Upper lobe of left lung (tissue), 6 donors: ENCODE results near the gene TOMM6. TPM values are rescaled to one million over a fixed set of nuclear protein-coding genes. Genes with fewer than 3 reads are reported as not detected.

Experiments
- ATAC-seq, 2 donors: fragments of 200-7000 bp; cut with Tn5 transposase; one replicate each; pipeline ENCODE4 v1.9.1; 2022; ENCODE audit warnings: mild to moderate bottlenecking in 2 of 2, moderate library complexity in 2 of 2; ENCODE audit not compliant: low FRiP score in 2 of 2
- DNase-seq, 2 donors: peaks; one replicate each; pipeline ENCODE4 v3.0.0-alpha.2; 2019 to 2020
- H3K27ac ChIP-seq, 4 donors: fragments of 200-600 bp; sonication (generic); one replicate each; pipeline ENCODE4 v1.5.1; 2016 to 2019
- H3K27me3 ChIP-seq, 4 donors: fragments of 200-600 bp; sonication (generic); one replicate each; pipeline ENCODE4 v1.5.1; 2017 to 2019
- H3K36me3 ChIP-seq, 4 donors: fragments of 200-600 bp; sonication (generic); one replicate each; pipeline ENCODE4 v1.5.1; 2016 to 2019
- H3K4me1 ChIP-seq, 4 donors: fragments of 200-600 bp; sonication (generic); one replicate each; pipeline ENCODE4 v1.5.1; 2018 to 2019
- H3K4me3 ChIP-seq, 4 donors: fragments of 200-600 bp; sonication (generic); one replicate each; pipeline ENCODE4 v1.5.1; 2017 to 2019; ENCODE audit warnings: mild to moderate bottlenecking in 2 of 4, moderate library complexity in 1 of 4
- H3K9me3 ChIP-seq, 4 donors: fragments of 200-600 bp; sonication (generic); one replicate each; pipeline ENCODE4 v1.5.1; 2018 to 2019
- EP300 ChIP-seq, 4 donors: sonication (generic); formaldehyde crosslinking; IDR thresholded peaks; one replicate each; pipeline ENCODE4 v1.5.1; 2017; ENCODE audit warnings: antibody characterized with exemption in 4 of 4, control low read depth in 2 of 4
- POLR2A ChIP-seq, 4 donors: fragments of 450-650 bp; IDR thresholded peaks; one replicate each; pipeline ENCODE4 v1.5.1; 2016 to 2017; ENCODE audit warnings: antibody characterized with exemption in 4 of 4, mild to moderate bottlenecking in 2 of 4
- POLR2AphosphoS5 ChIP-seq, 2 donors: sonication (generic); formaldehyde crosslinking; IDR thresholded peaks; one replicate each; pipeline ENCODE4 v1.5.1; 2017; ENCODE audit warnings: antibody characterized with exemption in 2 of 2
- WGBS, 2 donors: methylation state at CpG; one replicate each; pipeline ENCODE4 v1.1.5; 2017 to 2018; 5-methylcytosine and 5-hydroxymethylcytosine counted together
- total RNA-seq, 6 donors: library from RNA; depleted of rRNA in 4 of 6; stranded (reverse); fragments of >200 nt in 4 of 6; gene quantifications; one replicate each; pipeline versions ENCODE4 v1.1.0 to v1.2.1, GENCODE V29; 2016 to 2021
- TF ChIP-seq, protein P1 (sequence below), 6 experiments: fragments of 450-650 bp in 4 of 6; fragments of 200-600 bp in 2 of 6; sonication (generic) in 2 of 6; IDR thresholded peaks; one replicate each; pipeline ENCODE4 v1.5.1; 2016 to 2019; ENCODE audit warnings: antibody characterized with exemption in 6 of 6
- donor health status: DM: no; HTN: no; CAD: no; lungs with moderate emphysema.
- donor health status: DM: no; HTN: yes; CAD: no; lungs with severe emphysema.

TOMM6 gene
- 100 to 1,000 TPM in 3 of 6 donors, 10 to 100 TPM in 2, 1 to 10 TPM in 1; 7.3 to 169 (median 96.9) TPM for total RNA-seq

DNA sequence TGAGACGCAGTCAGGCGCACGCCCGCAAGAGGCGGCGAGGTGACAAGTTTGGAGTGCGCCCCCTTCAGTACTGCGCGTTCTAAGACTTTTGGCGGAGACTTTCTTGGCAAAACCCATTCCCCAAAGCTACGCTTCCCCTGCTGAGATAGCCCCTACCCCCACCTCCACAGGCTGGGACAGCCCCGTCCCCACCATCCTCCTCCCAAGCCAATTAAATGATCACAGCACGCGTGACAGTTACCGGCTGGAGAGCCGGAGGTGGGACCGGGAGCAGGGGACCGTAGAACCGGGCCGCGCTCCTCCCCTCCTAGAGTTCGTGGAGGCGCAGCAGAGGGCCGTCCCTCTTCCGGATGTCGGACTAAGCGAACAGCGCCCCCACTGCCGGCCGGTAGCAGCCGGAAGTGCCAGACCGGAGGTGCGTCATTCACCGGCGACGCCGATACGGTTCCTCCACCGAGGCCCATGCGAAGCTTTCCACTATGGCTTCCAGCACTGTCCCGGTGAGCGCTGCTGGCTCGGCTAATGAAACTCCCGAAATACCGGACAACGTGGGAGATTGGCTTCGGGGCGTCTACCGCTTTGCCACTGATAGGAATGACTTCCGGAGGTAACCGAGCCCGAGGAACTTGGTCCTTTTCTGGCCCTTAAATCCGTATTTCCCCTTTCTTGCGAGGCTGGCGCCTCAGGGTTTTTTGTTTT, at the start of gene TOMM6:
TSS of gene TOMM6 (plus strand) at position 476 of the 699 bp plus-strand sequence. CDS start at position 480, 4 bp downstream.
- Histone ChIP-seq H3K9me3 (no peaks in the 10 kb centered on the region), H3K4me1 (peaks cover 41 to 64% (median 45%) of the 10 kb centered on the region in 4 donors), H3K4me3 (peak within 1 kb of the TSS; percentile 64 to 84 (median 80)), H3K27ac (peak within 1 kb of the TSS; percentile 86 to 97 (median 94)), H3K27me3 (no peaks in the 10 kb centered on the region), H3K36me3 (peaks cover 5 to 38% (median 17%) of the 10 kb centered on the region in 4 donors)
- WGBS, 2 donors: 0% methylated on average over 30 to 38 of the region's 55 CpGs
- TF ChIP-seq EP300 (IDR thresholded peaks at IDR 0.05) (peak in 1 of 4 donors; percentile 40), POLR2A (IDR thresholded peaks at IDR 0.05) (peak in 2 of 4 donors; percentile 84 to 94), POLR2AphosphoS5 (IDR thresholded peaks at IDR 0.05) (peak; percentile 96 to 97)
- TF ChIP-seq, protein P1, sequence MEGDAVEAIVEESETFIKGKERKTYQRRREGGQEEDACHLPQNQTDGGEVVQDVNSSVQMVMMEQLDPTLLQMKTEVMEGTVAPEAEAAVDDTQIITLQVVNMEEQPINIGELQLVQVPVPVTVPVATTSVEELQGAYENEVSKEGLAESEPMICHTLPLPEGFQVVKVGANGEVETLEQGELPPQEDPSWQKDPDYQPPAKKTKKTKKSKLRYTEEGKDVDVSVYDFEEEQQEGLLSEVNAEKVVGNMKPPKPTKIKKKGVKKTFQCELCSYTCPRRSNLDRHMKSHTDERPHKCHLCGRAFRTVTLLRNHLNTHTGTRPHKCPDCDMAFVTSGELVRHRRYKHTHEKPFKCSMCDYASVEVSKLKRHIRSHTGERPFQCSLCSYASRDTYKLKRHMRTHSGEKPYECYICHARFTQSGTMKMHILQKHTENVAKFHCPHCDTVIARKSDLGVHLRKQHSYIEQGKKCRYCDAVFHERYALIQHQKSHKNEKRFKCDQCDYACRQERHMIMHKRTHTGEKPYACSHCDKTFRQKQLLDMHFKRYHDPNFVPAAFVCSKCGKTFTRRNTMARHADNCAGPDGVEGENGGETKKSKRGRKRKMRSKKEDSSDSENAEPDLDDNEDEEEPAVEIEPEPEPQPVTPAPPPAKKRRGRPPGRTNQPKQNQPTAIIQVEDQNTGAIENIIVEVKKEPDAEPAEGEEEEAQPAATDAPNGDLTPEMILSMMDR (IDR thresholded peaks at IDR 0.05): peak; percentile 87 to 99 (median 98)
- ATAC-seq: peak; percentile 95 to 96
- peak; percentile 96 to 97 for DNase-seq

DNA sequence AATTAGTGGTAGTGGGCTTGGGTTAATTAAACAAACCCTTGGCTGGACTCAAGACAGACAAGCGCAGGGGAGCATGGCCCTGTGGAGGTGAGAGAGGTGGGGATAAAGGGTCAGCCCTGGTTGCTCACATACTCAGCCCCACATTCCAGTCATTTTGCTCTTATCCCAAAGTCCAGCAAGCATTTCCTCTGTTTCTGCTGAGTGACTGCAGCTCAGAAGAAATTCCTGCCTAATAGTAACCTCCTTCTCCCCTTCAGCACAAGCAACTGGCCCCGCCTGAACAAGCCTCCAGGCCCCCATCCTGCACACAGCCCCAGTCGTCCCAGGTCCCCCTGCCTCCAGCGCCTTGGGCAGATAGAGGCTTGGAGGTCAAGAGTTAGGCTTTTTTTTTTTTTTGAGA, 48.5 kb upstream of the TOMM6 start:
- TF ChIP-seq POLR2A (IDR thresholded peaks at IDR 0.05) (no peak), EP300 (IDR thresholded peaks at IDR 0.05) (no peak), POLR2AphosphoS5 (IDR thresholded peaks at IDR 0.05) (no peak)
- TF ChIP-seq, protein P1 (IDR thresholded peaks at IDR 0.05): no peak
- peaks cover 6 to 19% (median 14%) of the 10 kb centered on the region in 4 donors for H3K4me1 ChIP-seq
- ATAC-seq (no peak), DNase-seq (no peak)
- 87 to 94% methylated on average over 4 of the region's 4 CpGs for WGBS, 2 donors
- H3K4me3 ChIP-seq: no peak overlapping the region
- no peaks in the 10 kb centered on the region for H3K9me3 ChIP-seq
- no peaks in the 10 kb centered on the region for H3K36me3 ChIP-seq
- no peaks in the 10 kb centered on the region for H3K27me3 ChIP-seq
- H3K27ac ChIP-seq: no peak overlapping the region

DNA sequence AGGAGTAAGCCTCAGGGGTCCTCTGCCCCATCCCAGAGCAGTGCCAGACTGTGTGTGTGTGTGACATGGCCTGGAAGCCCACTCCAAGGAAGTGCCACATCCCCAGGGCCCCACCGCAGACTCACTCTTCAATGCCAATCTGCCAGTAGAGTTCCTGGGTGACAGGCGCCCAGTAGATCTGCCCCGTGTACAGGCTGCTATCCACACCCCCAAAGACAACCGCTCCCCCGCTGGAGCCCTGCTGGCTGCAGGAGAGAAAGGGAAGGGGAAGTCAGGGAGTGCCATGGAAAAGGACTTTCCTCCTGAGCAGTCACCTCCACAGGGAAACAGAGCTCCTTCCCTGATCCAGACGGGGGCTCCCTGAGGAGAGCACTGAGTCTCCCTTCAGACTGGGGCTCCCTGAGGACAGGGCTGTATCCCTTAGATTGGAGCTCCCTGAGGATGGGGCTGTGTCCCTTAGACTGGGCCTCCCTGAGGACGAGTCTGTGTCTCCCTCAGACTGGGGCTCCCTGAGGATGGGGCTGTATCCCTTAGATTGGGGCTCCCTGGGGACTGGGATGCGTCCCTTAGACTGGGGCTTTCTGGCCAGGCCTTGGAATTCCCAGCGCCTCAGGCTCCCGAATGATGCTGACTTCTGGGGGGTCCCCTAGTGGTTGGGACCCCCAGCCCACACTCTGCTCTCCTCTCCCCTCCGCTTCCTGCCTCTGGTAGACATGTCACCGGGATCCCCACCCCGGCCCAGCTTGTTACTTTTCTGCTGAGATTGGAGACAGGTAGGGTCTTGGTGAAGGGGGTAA, 46.9 kb upstream of the TOMM6 start:
- no peaks in the 10 kb centered on the region for H3K27me3 ChIP-seq
- TF ChIP-seq POLR2AphosphoS5 (IDR thresholded peaks at IDR 0.05) (no peak), POLR2A (IDR thresholded peaks at IDR 0.05) (no peak), EP300 (IDR thresholded peaks at IDR 0.05) (no peak)
- TF ChIP-seq, protein P1 (IDR thresholded peaks at IDR 0.05): no peak
- ATAC-seq: no peak
- peak overlapping the region in 1 of 4 donors; percentile 49 for H3K27ac ChIP-seq
- 91 to 92% methylated on average over 9 to 12 of the region's 13 CpGs for WGBS, 2 donors
- no peak for DNase-seq
- peaks cover 6 to 25% (median 14%) of the 10 kb centered on the region in 4 donors for H3K4me1 ChIP-seq
- H3K4me3 ChIP-seq: no peak overlapping the region
- H3K9me3 ChIP-seq: no peaks in the 10 kb centered on the region
- no peaks in the 10 kb centered on the region for H3K36me3 ChIP-seq

DNA sequence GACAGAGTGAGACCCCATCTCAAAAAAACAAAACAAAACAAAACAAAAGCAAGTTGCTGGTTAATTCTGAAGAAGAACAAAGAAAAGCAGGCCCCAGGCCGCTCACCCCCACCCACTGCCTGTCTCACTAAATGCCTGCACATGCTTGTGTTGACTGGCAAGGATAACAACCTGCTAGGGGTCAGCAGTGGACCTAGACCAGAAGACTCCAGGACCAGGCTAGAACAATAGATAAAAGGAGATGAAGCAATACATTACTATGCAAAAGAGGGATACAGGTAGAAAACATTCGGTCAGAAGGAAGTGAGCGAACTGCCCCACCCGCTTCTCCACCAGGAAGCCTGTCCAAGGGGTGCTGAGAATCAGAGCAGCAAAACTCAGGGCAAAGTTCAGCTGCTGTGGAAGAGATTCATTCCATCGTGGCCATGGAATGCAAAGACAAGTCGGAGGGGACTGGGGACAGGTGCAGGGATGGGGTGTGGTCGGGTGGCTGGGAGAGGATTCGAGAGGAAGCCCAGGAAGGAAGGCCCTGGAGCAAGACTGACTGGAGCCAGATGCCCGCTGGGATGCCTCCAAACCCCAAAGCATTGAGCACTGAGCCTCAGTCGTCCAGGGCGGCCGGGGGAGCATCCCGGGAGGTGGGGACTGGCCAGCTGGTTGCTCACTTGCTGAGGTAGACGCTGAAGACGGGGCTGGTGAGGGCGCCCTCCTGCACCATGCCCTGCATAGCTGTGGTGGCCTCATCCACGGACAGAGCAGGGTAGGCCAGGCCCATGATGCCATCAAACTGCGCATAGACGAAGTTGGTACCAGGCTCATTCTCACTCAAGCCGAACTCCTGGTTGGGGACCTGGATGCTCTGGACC, 45.6 kb upstream of the TOMM6 start:
- WGBS, 2 donors: 80 to 83% methylated on average over 18 to 20 of the region's 20 CpGs
- no peak overlapping the region for H3K4me3 ChIP-seq
- ATAC-seq: no peak
- H3K4me1 ChIP-seq: peaks cover 0 to 23% (median 7%) of the 10 kb centered on the region in 4 donors
- H3K36me3 ChIP-seq: no peaks in the 10 kb centered on the region
- no peaks in the 10 kb centered on the region for H3K9me3 ChIP-seq
- peak overlapping the region in 1 of 4 donors; percentile 39 for H3K27ac ChIP-seq
- peak in 1 of 2 donors; percentile 75 for DNase-seq
- no peak for TF ChIP-seq EP300 (IDR thresholded peaks at IDR 0.05)
- TF ChIP-seq, protein P1 (IDR thresholded peaks at IDR 0.05): no peak
- no peak for TF ChIP-seq POLR2AphosphoS5 (IDR thresholded peaks at IDR 0.05)
- no peak for TF ChIP-seq POLR2A (IDR thresholded peaks at IDR 0.05)
- no peaks in the 10 kb centered on the region for H3K27me3 ChIP-seq
